HEK293 (cell line): ENCODE results near the gene AIF1L.

Experiments
- CTCF ChIA-PET: fragments of 350-600 bp; formaldehyde crosslinking; extraction: SDS; loops from one replicate; lab custom pipeline; 2021; ENCODE audit warnings: antibody characterized with exemption; lab: Yijun Ruan, JAX
- POLR2A ChIA-PET: fragments of 300-600 bp; formaldehyde crosslinking; extraction: SDS; loops from one replicate; lab custom pipeline; 2020; ENCODE audit warnings: antibody characterized with exemption, inconsistent platforms; lab: Yijun Ruan, JAX
- H3K27ac ChIP-seq: fragments of 200-500 bp; sonication (Bioruptor generic); 2 replicates; pipeline ENCODE4 v1.5.1; 2014; ENCODE audit warnings: low read depth, low read length, control low read depth, inconsistent platforms; ENCODE audit errors: extremely low read depth
- H3K36me3 ChIP-seq, 2 experiments: fragments of 200-500 bp in 1 of 2; sonication (Bioruptor generic) in 1 of 2; 1 replicate in 1 of 2; 2 replicates in 1 of 2; pipeline ENCODE4 v1.5.1; 2014 to 2017; ENCODE audit warnings: inconsistent platforms in 2 of 2, low read length in 2 of 2; ENCODE audit not compliant: control insufficient read depth in 2 of 2, insufficient read depth in 1 of 2
- H3K4me1 ChIP-seq: fragments of 200-500 bp; sonication (Bioruptor generic); 2 replicates; pipeline ENCODE4 v1.5.1; 2014; ENCODE audit warnings: mild to moderate bottlenecking, low read length, inconsistent platforms; ENCODE audit not compliant: control insufficient read depth, insufficient read depth
- H3K4me3 ChIP-seq: 2 replicates; pipeline ENCODE4 v1.5.1; 2011; ENCODE audit warnings: low read depth, mild to moderate bottlenecking, control low read depth, low read length, moderate library complexity
- H3K9me3 ChIP-seq: fragments of 200-500 bp; sonication (Bioruptor generic); 2 replicates; pipeline ENCODE4 v1.5.1; 2014; ENCODE audit warnings: low read depth, low read length, inconsistent platforms; ENCODE audit not compliant: control insufficient read depth, insufficient read depth
- KLF8 ChIP-seq: fragments of 450-650 bp; formaldehyde crosslinking; IDR thresholded peaks from 2 replicates; pipeline ENCODE4 v1.5.1; 2016; ENCODE audit warnings: missing biosample characterization, missing genetic modification characterization
- MYNN ChIP-seq: fragments of 450-650 bp; formaldehyde crosslinking; IDR thresholded peaks from 2 replicates; pipeline ENCODE4 v1.5.1; 2016; ENCODE audit warnings: missing biosample characterization, missing genetic modification characterization, borderline replicate concordance
- PRDM1 ChIP-seq: fragments of 450-650 bp; formaldehyde crosslinking; IDR thresholded peaks from 2 replicates; pipeline ENCODE4; 2016; ENCODE audit warnings: missing biosample characterization, missing genetic modification characterization
- SCRT1 ChIP-seq: fragments of 450-650 bp; formaldehyde crosslinking; IDR thresholded peaks from 2 replicates; pipeline ENCODE4 v1.5.1; 2016; ENCODE audit warnings: missing biosample characterization, missing genetic modification characterization, borderline replicate concordance
- YY2 ChIP-seq: fragments of 450-650 bp; formaldehyde crosslinking; IDR thresholded peaks from 2 replicates; pipeline ENCODE4 v1.5.1; 2016; ENCODE audit warnings: missing biosample characterization, missing genetic modification characterization
- ZBTB17 ChIP-seq: fragments of 450-650 bp; formaldehyde crosslinking; IDR thresholded peaks from 2 replicates; pipeline ENCODE4 v1.5.1; 2016; ENCODE audit warnings: missing biosample characterization, missing genetic modification characterization
- ZBTB44 ChIP-seq: fragments of 450-650 bp; IDR thresholded peaks from 2 replicates; pipeline ENCODE4 v1.5.1; 2018; ENCODE audit warnings: missing biosample characterization, mild to moderate bottlenecking, missing genetic modification characterization
- ZBTB7A ChIP-seq: fragments of 450-650 bp; formaldehyde crosslinking; IDR thresholded peaks from 2 replicates; pipeline ENCODE4 v1.5.1; 2016; ENCODE audit warnings: low read depth, missing biosample characterization, missing genetic modification characterization
- ZNF112 ChIP-seq: fragments of 450-650 bp; formaldehyde crosslinking; IDR thresholded peaks from 2 replicates; pipeline ENCODE4 v1.5.0; 2017; ENCODE audit warnings: missing biosample characterization, missing genetic modification characterization
- ZNF138 ChIP-seq: fragments of 450-650 bp; formaldehyde crosslinking; IDR thresholded peaks from 2 replicates; pipeline ENCODE4 v1.5.1; 2016; ENCODE audit warnings: missing biosample characterization, missing genetic modification characterization, borderline replicate concordance
- ZNF221 ChIP-seq: fragments of 450-650 bp; formaldehyde crosslinking; IDR thresholded peaks from 2 replicates; pipeline ENCODE4 v1.5.1; 2017; ENCODE audit warnings: missing biosample characterization, missing genetic modification characterization, borderline replicate concordance
- ZNF223 ChIP-seq: fragments of 450-650 bp; formaldehyde crosslinking; IDR thresholded peaks from 2 replicates; pipeline ENCODE4 v1.5.1; 2016; ENCODE audit warnings: missing biosample characterization, missing genetic modification characterization
- ZNF416 ChIP-seq: fragments of 450-650 bp; formaldehyde crosslinking; IDR thresholded peaks from 2 replicates; pipeline ENCODE4 v1.5.1; 2016; ENCODE audit warnings: missing biosample characterization, missing genetic modification characterization
- ZNF433 ChIP-seq: fragments of 450-650 bp; formaldehyde crosslinking; IDR thresholded peaks from 2 replicates; pipeline ENCODE4 v1.5.1; 2016; ENCODE audit warnings: missing biosample characterization, missing genetic modification characterization, low read depth
- ZNF521 ChIP-seq: fragments of 450-650 bp; formaldehyde crosslinking; IDR thresholded peaks from 2 replicates; pipeline ENCODE4 v1.5.1; 2017; ENCODE audit warnings: missing biosample characterization, mild to moderate bottlenecking, missing genetic modification characterization
- ZNF600 ChIP-seq: fragments of 450-650 bp; formaldehyde crosslinking; IDR thresholded peaks from 2 replicates; pipeline ENCODE4 v1.5.1; 2016; ENCODE audit warnings: missing biosample characterization, missing genetic modification characterization
- ZNF624 ChIP-seq: fragments of 450-650 bp; formaldehyde crosslinking; IDR thresholded peaks from 2 replicates; pipeline ENCODE4 v1.5.1; 2017; ENCODE audit warnings: missing biosample characterization, missing genetic modification characterization
- ZNF658 ChIP-seq: fragments of 450-650 bp; formaldehyde crosslinking; IDR thresholded peaks from 2 replicates; pipeline ENCODE4; 2016; ENCODE audit warnings: missing biosample characterization, missing genetic modification characterization
- ZNF785 ChIP-seq: fragments of 450-650 bp; formaldehyde crosslinking; IDR thresholded peaks from 2 replicates; pipeline ENCODE4 v1.5.1; 2016; ENCODE audit warnings: missing biosample characterization, missing genetic modification characterization
- ZNF792 ChIP-seq: fragments of 450-650 bp; formaldehyde crosslinking; IDR thresholded peaks from 2 replicates; pipeline ENCODE4 v1.5.1; 2016; ENCODE audit warnings: missing biosample characterization, missing genetic modification characterization
- ZNF830 ChIP-seq: fragments of 450-650 bp; IDR thresholded peaks from 2 replicates; pipeline ENCODE4 v1.5.0; 2018; ENCODE audit warnings: missing biosample characterization, missing genetic modification characterization, low read depth, mild to moderate bottlenecking, moderate library complexity
- TF ChIP-seq, protein P1 (sequence below): fragments of 450-650 bp; formaldehyde crosslinking; IDR thresholded peaks from 2 replicates; pipeline ENCODE4 v1.5.1; 2016; ENCODE audit warnings: missing biosample characterization, missing genetic modification characterization
- TF ChIP-seq, protein P2 (sequence below): fragments of 450-650 bp; formaldehyde crosslinking; IDR thresholded peaks from 2 replicates; pipeline ENCODE4 v1.5.1; 2017; ENCODE audit warnings: missing biosample characterization, missing genetic modification characterization

AIF1L gene

DNA sequence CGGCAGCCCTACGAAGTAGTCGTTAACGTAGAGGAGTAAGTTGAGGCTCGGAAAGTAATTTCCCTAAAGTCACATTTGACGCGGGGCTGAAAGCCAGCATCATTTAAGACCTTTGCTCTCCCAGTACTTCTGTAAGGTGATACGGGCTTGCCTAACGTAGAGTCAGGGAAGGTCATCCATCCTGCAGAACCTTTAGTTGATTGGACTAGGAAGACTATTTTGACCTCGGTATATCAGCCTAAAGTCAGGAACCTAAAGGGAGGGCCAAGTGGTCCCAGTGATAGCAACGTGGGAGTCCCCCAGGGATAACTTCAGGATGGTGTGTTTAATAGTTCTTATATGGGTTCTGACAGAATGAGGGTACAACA is 29.7 kb downstream of the AIF1L start (continued):
- TF ChIP-seq, protein P1, sequence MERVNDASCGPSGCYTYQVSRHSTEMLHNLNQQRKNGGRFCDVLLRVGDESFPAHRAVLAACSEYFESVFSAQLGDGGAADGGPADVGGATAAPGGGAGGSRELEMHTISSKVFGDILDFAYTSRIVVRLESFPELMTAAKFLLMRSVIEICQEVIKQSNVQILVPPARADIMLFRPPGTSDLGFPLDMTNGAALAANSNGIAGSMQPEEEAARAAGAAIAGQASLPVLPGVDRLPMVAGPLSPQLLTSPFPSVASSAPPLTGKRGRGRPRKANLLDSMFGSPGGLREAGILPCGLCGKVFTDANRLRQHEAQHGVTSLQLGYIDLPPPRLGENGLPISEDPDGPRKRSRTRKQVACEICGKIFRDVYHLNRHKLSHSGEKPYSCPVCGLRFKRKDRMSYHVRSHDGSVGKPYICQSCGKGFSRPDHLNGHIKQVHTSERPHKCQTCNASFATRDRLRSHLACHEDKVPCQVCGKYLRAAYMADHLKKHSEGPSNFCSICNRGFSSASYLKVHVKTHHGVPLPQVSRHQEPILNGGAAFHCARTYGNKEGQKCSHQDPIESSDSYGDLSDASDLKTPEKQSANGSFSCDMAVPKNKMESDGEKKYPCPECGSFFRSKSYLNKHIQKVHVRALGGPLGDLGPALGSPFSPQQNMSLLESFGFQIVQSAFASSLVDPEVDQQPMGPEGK (tag by site-specific recombination) = no peak
- TF ChIP-seq ZBTB7A (tag by site-specific recombination) = no peak
- no peak for TF ChIP-seq ZNF221
- TF ChIP-seq ZNF112 (tag by site-specific recombination) = no peak
- TF ChIP-seq ZNF785 (tag by site-specific recombination) = no peak
- no peak for TF ChIP-seq ZNF521 (tag by site-specific recombination)
- TF ChIP-seq KLF8 (tag by site-specific recombination) = no peak
- no peak for TF ChIP-seq ZNF830 (tag by site-specific recombination)
- TF ChIP-seq ZNF624 (tag by site-specific recombination) = no peak
- TF ChIP-seq, all 188 proteins: peak for 0

DNA sequence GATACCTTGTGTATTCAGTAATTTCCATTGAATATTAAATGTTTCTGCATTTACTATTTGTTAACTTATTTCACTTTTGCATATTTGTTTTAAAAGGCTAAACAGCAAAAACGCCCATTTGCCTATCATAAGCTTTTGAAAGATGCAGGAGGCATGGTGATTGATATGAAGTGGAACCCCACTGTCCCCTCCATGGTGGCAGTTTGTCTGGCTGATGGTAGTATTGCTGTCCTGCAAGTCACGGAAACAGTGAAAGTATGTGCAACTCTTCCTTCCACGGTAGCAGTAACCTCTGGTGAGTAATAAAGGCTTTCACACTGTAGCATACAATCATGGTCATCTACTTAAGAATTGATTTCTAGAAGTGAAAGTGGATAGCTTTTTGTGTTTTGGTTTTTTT is 32.9 kb downstream of the AIF1L start:
- no peak for TF ChIP-seq MYNN (tag by site-specific recombination)
- no peak for TF ChIP-seq ZNF792 (tag by site-specific recombination)
- TF ChIP-seq PRDM1 (tag by site-specific recombination) = peak; percentile 65
- H3K4me3 ChIP-seq = no peak overlapping the region
- ChIA-PET POLR2A (no interaction called here), CTCF (interaction anchor here (0.6 kb wide), 2 partner anchors 53 to 86 kb away, joined by 4 to 5 read pairs; no protein-coding TSS in a partner anchor)
- H3K27ac ChIP-seq = no peak overlapping the region
- H3K36me3 ChIP-seq = peaks cover 6 to 74% of the 10 kb centered on the region in 2 experiments; a peak in 2 of 3 replicates
- H3K4me1 ChIP-seq = no peaks in the 10 kb centered on the region
- no peaks in the 10 kb centered on the region for H3K9me3 ChIP-seq

DNA sequence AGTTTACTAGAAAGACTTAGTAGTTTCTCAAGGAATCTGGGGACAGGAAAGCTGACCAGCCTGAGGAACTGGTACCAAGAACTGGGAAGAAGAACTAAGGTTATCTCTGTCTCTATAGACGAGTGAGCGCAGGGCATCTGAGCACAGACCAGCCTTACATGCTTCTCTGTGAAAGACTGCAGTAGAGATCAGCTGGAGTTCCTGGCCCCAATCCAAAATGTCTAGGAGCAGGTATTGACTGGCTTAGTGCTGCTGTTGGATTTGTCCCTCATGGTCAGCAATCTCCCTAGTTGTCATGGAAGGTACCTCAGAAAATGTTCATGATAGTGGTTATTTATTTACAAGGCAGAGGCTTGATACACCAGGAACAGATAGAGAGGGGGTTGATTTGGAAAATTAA is 42.3 kb downstream of the AIF1L start:
- POLR2A ChIA-PET = no interaction called here
- no peak overlapping the region for H3K27ac ChIP-seq
- no peak for TF ChIP-seq ZBTB44 (tag by site-specific recombination)
- TF ChIP-seq ZBTB17 (tag by site-specific recombination) = peak; percentile 41
- TF ChIP-seq, all 188 proteins: peak for 1
- H3K4me3 ChIP-seq = no peak overlapping the region
- H3K9me3 ChIP-seq = no peaks in the 10 kb centered on the region
- no peaks in the 10 kb centered on the region for H3K4me1 ChIP-seq
- CTCF ChIA-PET = interaction anchor here (0.6 to 1.5 kb wide), 2 partner anchors 81 to 93 kb away, joined by 4 to 5 read pairs; no protein-coding TSS in a partner anchor
- peaks cover 8 to 94% of the 10 kb centered on the region in 2 experiments for H3K36me3 ChIP-seq

DNA sequence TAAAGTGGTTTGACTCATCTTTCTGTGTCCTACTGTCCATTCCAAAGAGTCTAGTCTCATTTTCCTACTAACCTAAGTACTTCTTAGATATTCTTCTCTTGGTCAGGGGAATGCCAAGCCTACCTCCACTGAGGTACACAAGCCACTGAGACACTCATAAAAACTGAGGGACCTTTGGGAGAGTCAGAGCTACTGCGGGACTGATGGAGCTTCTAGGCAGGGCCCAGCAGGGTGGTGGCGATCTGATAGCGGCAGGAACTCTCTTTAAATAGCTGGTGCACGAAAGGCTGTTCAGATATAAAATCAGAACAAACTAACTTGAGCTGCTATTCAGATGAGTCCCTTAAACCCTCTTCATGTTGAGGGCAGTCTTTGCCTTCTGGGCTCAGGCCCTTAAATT is 43.8 kb downstream of the AIF1L start:
- Histone ChIP-seq H3K4me3 (no peak overlapping the region), H3K36me3 (peaks cover 5 to 94% of the 10 kb centered on the region in 2 experiments), H3K27ac (no peak overlapping the region), H3K4me1 (no peaks in the 10 kb centered on the region), H3K9me3 (no peaks in the 10 kb centered on the region)
- no peak for TF ChIP-seq ZNF416
- no peak for TF ChIP-seq PRDM1 (tag by site-specific recombination)
- TF ChIP-seq, protein P2, sequence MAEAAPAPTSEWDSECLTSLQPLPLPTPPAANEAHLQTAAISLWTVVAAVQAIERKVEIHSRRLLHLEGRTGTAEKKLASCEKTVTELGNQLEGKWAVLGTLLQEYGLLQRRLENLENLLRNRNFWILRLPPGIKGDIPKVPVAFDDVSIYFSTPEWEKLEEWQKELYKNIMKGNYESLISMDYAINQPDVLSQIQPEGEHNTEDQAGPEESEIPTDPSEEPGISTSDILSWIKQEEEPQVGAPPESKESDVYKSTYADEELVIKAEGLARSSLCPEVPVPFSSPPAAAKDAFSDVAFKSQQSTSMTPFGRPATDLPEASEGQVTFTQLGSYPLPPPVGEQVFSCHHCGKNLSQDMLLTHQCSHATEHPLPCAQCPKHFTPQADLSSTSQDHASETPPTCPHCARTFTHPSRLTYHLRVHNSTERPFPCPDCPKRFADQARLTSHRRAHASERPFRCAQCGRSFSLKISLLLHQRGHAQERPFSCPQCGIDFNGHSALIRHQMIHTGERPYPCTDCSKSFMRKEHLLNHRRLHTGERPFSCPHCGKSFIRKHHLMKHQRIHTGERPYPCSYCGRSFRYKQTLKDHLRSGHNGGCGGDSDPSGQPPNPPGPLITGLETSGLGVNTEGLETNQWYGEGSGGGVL = no peak
- no peak for TF ChIP-seq ZNF138
- TF ChIP-seq YY2 = no peak
- no peak for TF ChIP-seq ZNF223 (tag by site-specific recombination)
- TF ChIP-seq ZNF658 (tag by site-specific recombination) = no peak
- TF ChIP-seq ZNF433 (tag by site-specific recombination) = no peak
- TF ChIP-seq SCRT1 (tag by site-specific recombination) = no peak
- TF ChIP-seq ZNF600 (tag by site-specific recombination) = no peak
- ChIA-PET CTCF (interaction anchor here (1.5 kb wide), 1 partner anchor 83 kb away, joined by 5 read pairs; no protein-coding TSS in a partner anchor), POLR2A (interaction anchor here (1.6 kb wide), 1 partner anchor 15 kb away, joined by 7 read pairs; the partner anchor contains the start of gene NUP214)
